Neural progenitor cell (in vitro differentiated cells): ENCODE data around the gene MYO5A.

Experiments
- CTCF ChIP-seq: fragments of 200-600 bp; sonication (generic); IDR thresholded peaks from 2 replicates; pipeline ENCODE4 v1.5.1; 2017; ENCODE audit warnings: antibody characterized with exemption, mild to moderate bottlenecking
- EZH2 ChIP-seq: fragments of 200-600 bp; sonication (generic); IDR thresholded peaks from 2 replicates; pipeline ENCODE4 v1.6.1; 2017; ENCODE audit warnings: antibody characterized with exemption, mild to moderate bottlenecking, moderate library complexity

GRCh38 chr15:52361494-52361893 lies 167.2 kb downstream of the MYO5A start:
- TF ChIP-seq CTCF (no peak), EZH2 (no peak)
